ENCODE data around the gene B3GNT4. TPM values are rescaled to one million over a fixed set of nuclear protein-coding genes. Genes with fewer than 3 reads are reported as not detected.
A peak's percentile ranks its signal among the peaks of the same experiment; 100 is the strongest.
"Not testable (repeated sequence)": the region's sequence is repeated elsewhere in the genome, so short reads cannot be mapped to it uniquely, and the experiment has no call there.

The B3GNT4 gene
- total RNA-seq, 1 donor from 2014 or later = 0.38 TPM

GRCh38 chr12:122245553-122245952, 42.0 kb downstream of the B3GNT4 start:
- H3K4me3 Mint-ChIP-seq (ENCODE audit: unreplicated experiment) = no peak overlapping the region
- DNase-seq (ENCODE audit: low spot score) = no peak
- H3K36me3 Mint-ChIP-seq (ENCODE audit: low read depth, unreplicated experiment) = peaks cover 19% of the 10 kb centered on the region
- peaks cover 18% of the 10 kb centered on the region for H3K4me1 Mint-ChIP-seq (ENCODE audit: unreplicated experiment)
- TF ChIP-seq, protein P1, sequence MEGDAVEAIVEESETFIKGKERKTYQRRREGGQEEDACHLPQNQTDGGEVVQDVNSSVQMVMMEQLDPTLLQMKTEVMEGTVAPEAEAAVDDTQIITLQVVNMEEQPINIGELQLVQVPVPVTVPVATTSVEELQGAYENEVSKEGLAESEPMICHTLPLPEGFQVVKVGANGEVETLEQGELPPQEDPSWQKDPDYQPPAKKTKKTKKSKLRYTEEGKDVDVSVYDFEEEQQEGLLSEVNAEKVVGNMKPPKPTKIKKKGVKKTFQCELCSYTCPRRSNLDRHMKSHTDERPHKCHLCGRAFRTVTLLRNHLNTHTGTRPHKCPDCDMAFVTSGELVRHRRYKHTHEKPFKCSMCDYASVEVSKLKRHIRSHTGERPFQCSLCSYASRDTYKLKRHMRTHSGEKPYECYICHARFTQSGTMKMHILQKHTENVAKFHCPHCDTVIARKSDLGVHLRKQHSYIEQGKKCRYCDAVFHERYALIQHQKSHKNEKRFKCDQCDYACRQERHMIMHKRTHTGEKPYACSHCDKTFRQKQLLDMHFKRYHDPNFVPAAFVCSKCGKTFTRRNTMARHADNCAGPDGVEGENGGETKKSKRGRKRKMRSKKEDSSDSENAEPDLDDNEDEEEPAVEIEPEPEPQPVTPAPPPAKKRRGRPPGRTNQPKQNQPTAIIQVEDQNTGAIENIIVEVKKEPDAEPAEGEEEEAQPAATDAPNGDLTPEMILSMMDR (IDR thresholded peaks at IDR 0.05; ENCODE audit: unreplicated experiment) = no peak
- H3K9me3 Mint-ChIP-seq (ENCODE audit: unreplicated experiment) = no peaks in the 10 kb centered on the region
- H3K27me3 Mint-ChIP-seq (ENCODE audit: unreplicated experiment) = no peaks in the 10 kb centered on the region
- H3K27ac Mint-ChIP-seq (ENCODE audit: unreplicated experiment) = no peak overlapping the region

DNA sequence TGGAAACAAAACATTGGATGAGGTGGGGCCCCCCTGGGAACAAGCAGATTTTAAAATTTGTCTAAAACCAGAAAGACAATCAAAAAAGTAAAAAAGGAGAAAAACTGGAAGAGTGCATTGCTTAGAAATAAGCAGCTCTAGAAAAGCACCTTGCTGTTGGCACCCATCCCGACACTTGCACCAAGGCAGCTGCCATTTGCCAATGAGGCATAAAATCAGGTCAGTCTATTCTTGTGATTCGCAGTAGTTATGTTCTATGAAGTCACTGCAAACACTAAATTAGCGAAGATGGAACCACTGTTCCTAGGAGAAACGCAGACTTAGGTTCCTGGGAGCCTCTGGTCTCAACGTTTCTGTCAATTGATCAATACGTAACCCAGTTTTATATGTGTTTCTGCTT, 46.5 kb downstream of the B3GNT4 start:
- DNase-seq (ENCODE audit: low spot score) = no peak
- no peaks in the 10 kb centered on the region for H3K27me3 Mint-ChIP-seq (ENCODE audit: unreplicated experiment)
- TF ChIP-seq, protein P1 (IDR thresholded peaks at IDR 0.05; ENCODE audit: unreplicated experiment) = no peak
- H3K4me1 Mint-ChIP-seq (ENCODE audit: unreplicated experiment) = peaks cover 21% of the 10 kb centered on the region
- peaks cover 21% of the 10 kb centered on the region for H3K36me3 Mint-ChIP-seq (ENCODE audit: low read depth, unreplicated experiment)
- peak overlapping the region; percentile 70 for H3K27ac Mint-ChIP-seq (ENCODE audit: unreplicated experiment)
- no peak overlapping the region for H3K4me3 Mint-ChIP-seq (ENCODE audit: unreplicated experiment)
- H3K9me3 Mint-ChIP-seq (ENCODE audit: unreplicated experiment) = no peaks in the 10 kb centered on the region

- Mint-ChIP-seq H3K36me3 (ENCODE audit: low read depth, unreplicated experiment) (peaks cover 21% of the 10 kb centered on the region), H3K4me1 (ENCODE audit: unreplicated experiment) (peaks cover 21% of the 10 kb centered on the region), H3K27me3 (ENCODE audit: unreplicated experiment) (no peaks in the 10 kb centered on the region), H3K4me3 (ENCODE audit: unreplicated experiment) (no peak overlapping the region), H3K27ac (ENCODE audit: unreplicated experiment) (peak overlapping the region; percentile 70), H3K9me3 (ENCODE audit: unreplicated experiment) (no peaks in the 10 kb centered on the region)
- TF ChIP-seq, protein P1 (IDR thresholded peaks at IDR 0.05; ENCODE audit: unreplicated experiment) = no peak
- DNase-seq (ENCODE audit: low spot score) = no peak
Measured at GRCh38 chr12:122250536-122250935, 47.0 kb downstream of the B3GNT4 start.

- Mint-ChIP-seq H3K4me3 (ENCODE audit: unreplicated experiment) (peak overlapping the region; percentile 0), H3K36me3 (ENCODE audit: low read depth, unreplicated experiment) (peaks cover 21% of the 10 kb centered on the region)
- H3K27me3 Mint-ChIP-seq (ENCODE audit: unreplicated experiment); DNase-seq (ENCODE audit: low spot score); H3K9me3 Mint-ChIP-seq (ENCODE audit: unreplicated experiment); H3K27ac Mint-ChIP-seq (ENCODE audit: unreplicated experiment); H3K4me1 Mint-ChIP-seq (ENCODE audit: unreplicated experiment): not testable (repeated sequence)
Measured at GRCh38 chr12:122258462-122258861, 55.0 kb downstream of the B3GNT4 start.

Other genes starting within 250 kb of the B3GNT4 start
- gene BCL7A, start 181.8 kb upstream of the B3GNT4 start, total RNA-seq (ENCODE audit: unreplicated experiment) = 6.2 TPM
- gene MLXIP, start 125.0 kb upstream of the B3GNT4 start, total RNA-seq (ENCODE audit: unreplicated experiment) = 63.3 TPM
- not detected for gene IL31, start 29.5 kb upstream of the B3GNT4 start, total RNA-seq (ENCODE audit: unreplicated experiment)
- 0.31 TPM for gene LRRC43, start 20.6 kb upstream of the B3GNT4 start, total RNA-seq (ENCODE audit: unreplicated experiment)
- gene DIABLO, start 22.3 kb downstream of the B3GNT4 start, total RNA-seq (ENCODE audit: unreplicated experiment) = 50.1 TPM
- gene VPS33A, start 62.8 kb downstream of the B3GNT4 start, total RNA-seq (ENCODE audit: unreplicated experiment) = 32.1 TPM
- 57.7 TPM for gene CLIP1, start 219.0 kb downstream of the B3GNT4 start, total RNA-seq (ENCODE audit: unreplicated experiment)

Measured in endothelial cell (in vitro differentiated cells).